Transverse colon (tissue), 3 donors: Measurements from ENCODE around the gene SPTLC3.
"Not testable (repeated sequence)": the region's sequence is repeated elsewhere in the genome, so short reads cannot be mapped to it uniquely, and the experiment has no call there.

Experiments used
- EP300 ChIP-seq: sonication (generic); formaldehyde crosslinking; IDR thresholded peaks from one replicate; pipeline ENCODE4 v1.6.1; 2017; ENCODE audit warnings: antibody characterized with exemption, low read depth
- POLR2A ChIP-seq: fragments of 450-650 bp; IDR thresholded peaks from one replicate; pipeline ENCODE4 v1.6.1; 2016; ENCODE audit warnings: antibody characterized with exemption, mild to moderate bottlenecking, moderate library complexity
- TF ChIP-seq, protein P1 (sequence below), 5 experiments: fragments of 200-600 bp in 3 of 5; fragments of 450-650 bp in 2 of 5; sonication (generic) in 3 of 5; IDR thresholded peaks; 1 replicate in 2 of 5; 2 replicates in 3 of 5; pipeline ENCODE4 v1.5.1; 2016 to 2017; ENCODE audit warnings: antibody characterized with exemption in 5 of 5, inconsistent platforms in 3 of 5, mild to moderate bottlenecking in 2 of 5, moderate library complexity in 1 of 5

DNA sequence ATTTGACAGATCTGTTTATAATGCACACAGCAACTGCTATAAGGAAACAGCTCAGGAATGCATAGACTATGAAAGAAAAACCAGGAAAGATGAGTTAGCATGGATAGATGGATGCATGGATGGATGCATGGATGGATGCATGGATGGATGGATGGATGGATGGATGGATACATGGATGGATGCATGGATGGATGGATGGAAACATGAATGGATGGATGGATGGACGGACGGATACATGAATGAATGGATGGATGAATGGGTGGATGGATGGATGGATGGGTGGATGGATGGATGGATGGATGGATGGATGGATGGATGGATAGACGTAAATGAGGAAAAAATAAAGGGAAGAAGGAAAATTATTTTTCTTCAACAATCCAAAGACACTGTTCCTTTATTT is 29.1 kb upstream of the SPTLC3 start:
- TF ChIP-seq, protein P1, sequence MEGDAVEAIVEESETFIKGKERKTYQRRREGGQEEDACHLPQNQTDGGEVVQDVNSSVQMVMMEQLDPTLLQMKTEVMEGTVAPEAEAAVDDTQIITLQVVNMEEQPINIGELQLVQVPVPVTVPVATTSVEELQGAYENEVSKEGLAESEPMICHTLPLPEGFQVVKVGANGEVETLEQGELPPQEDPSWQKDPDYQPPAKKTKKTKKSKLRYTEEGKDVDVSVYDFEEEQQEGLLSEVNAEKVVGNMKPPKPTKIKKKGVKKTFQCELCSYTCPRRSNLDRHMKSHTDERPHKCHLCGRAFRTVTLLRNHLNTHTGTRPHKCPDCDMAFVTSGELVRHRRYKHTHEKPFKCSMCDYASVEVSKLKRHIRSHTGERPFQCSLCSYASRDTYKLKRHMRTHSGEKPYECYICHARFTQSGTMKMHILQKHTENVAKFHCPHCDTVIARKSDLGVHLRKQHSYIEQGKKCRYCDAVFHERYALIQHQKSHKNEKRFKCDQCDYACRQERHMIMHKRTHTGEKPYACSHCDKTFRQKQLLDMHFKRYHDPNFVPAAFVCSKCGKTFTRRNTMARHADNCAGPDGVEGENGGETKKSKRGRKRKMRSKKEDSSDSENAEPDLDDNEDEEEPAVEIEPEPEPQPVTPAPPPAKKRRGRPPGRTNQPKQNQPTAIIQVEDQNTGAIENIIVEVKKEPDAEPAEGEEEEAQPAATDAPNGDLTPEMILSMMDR (IDR thresholded peaks at IDR 0.05): not testable (repeated sequence)
- not testable (repeated sequence) for TF ChIP-seq POLR2A, EP300
